B cell (primary cell): ENCODE measurements around the gene HDAC9. TPM values are rescaled to one million over a fixed set of nuclear protein-coding genes. Genes with fewer than 3 reads are reported as not detected.

Source experiments
- ATAC-seq: fragments of 200-7000 bp; cut with Tn5 transposase; one replicate; pipeline ENCODE4 v1.10.0; 2021; ENCODE audit warnings: low read depth, mild to moderate bottlenecking, moderate number of reproducible peaks, moderate library complexity
- CTCF ChIA-PET: fragments of 350-600 bp; sonication (Branson Sonifier 250); formaldehyde crosslinking; loops from one replicate; lab custom pipeline; 2021; ENCODE audit warnings: antibody characterized with exemption, inconsistent platforms; lab: Charles Lee
- POLR2A ChIA-PET: fragments of 350-600 bp; sonication (Branson Sonifier 250); formaldehyde crosslinking; loops from one replicate; lab custom pipeline; 2021; ENCODE audit warnings: antibody characterized with exemption; lab: Charles Lee
- DNase-seq: peaks from one replicate; pipeline ENCODE4 v3.0.0; 2013
- H2AFZ ChIP-seq: 2 replicates; pipeline ENCODE4 v1.6.1; 2012; ENCODE audit warnings: mild to moderate bottlenecking, low read depth, low read length; ENCODE audit not compliant: insufficient read depth, poor library complexity, severe bottlenecking
- H3K27ac ChIP-seq, 2 donors: 1 replicate in 1 of 2; 2 replicates in 1 of 2; pipeline ENCODE4 v1.5.1; 2012 to 2013; ENCODE audit warnings: low read length in 2 of 2, mild to moderate bottlenecking in 2 of 2, moderate library complexity in 1 of 2
- H3K27me3 ChIP-seq, 4 experiments: fragments of 200-600 bp in 1 of 4; sonication (generic) in 1 of 4; replicated peaks in 1 of 4; 1 replicate in 2 of 4; 2 replicates in 2 of 4; pipeline versions ENCODE4 v1.6.1 to v1.7.0; 2013 to 2016; ENCODE audit warnings: low read length in 3 of 4, mild to moderate bottlenecking in 2 of 4, mixed read lengths in 1 of 4, moderate library complexity in 1 of 4; ENCODE audit not compliant: insufficient read depth in 4 of 4, control insufficient read depth in 3 of 4; ENCODE audit errors: control extremely low read depth in 1 of 4
- H3K36me3 ChIP-seq, 2 experiments: replicated peaks in 1 of 2; 1 replicate in 1 of 2; 2 replicates in 1 of 2; pipeline versions ENCODE4 v1.6.1 to v1.7.1; 2013; ENCODE audit warnings: low read length in 1 of 2; ENCODE audit not compliant: insufficient read depth in 2 of 2, control insufficient read depth in 1 of 2; ENCODE audit errors: control extremely low read depth in 1 of 2, extremely low read depth in 1 of 2
- H3K4me1 ChIP-seq, 2 donors: fragments of 200-600 bp in 1 of 2; sonication (generic) in 1 of 2; 1 replicate in 1 of 2; 2 replicates in 1 of 2; pipeline versions ENCODE4 v1.5.1 to v1.6.1; 2013 to 2017; ENCODE audit warnings: low read length in 2 of 2; ENCODE audit not compliant: control insufficient read depth in 2 of 2, insufficient read depth in 2 of 2
- H3K4me2 ChIP-seq: replicated peaks from 2 replicates; pipeline ENCODE3; 2012; ENCODE audit warnings: mild to moderate bottlenecking, low read depth, low read length; ENCODE audit not compliant: poor library complexity, severe bottlenecking
- H3K4me3 ChIP-seq, 5 experiments: fragments of 200-600 bp in 1 of 5; sonication (generic) in 1 of 5; 1 replicate in 3 of 5; 2 replicates in 2 of 5; pipeline versions ENCODE4 v1.5.1 to v1.7.0; 2011 to 2016; ENCODE audit warnings: low read length in 4 of 5, mild to moderate bottlenecking in 4 of 5, low read depth in 2 of 5, control low read depth in 1 of 5, moderate library complexity in 1 of 5; ENCODE audit not compliant: insufficient read depth in 1 of 5; ENCODE audit errors: control extremely low read depth in 1 of 5, extremely low read depth in 1 of 5
- H3K79me2 ChIP-seq: fragments of 200-600 bp; sonication (generic); one replicate; pipeline ENCODE4 v1.6.0; 2016; ENCODE audit warnings: low read length; ENCODE audit not compliant: control insufficient read depth, insufficient read depth
- H3K9ac ChIP-seq: fragments of 200-600 bp; sonication (generic); 2 replicates; pipeline ENCODE4 v1.6.1; 2017; ENCODE audit warnings: mild to moderate bottlenecking, low read length, moderate library complexity
- H3K9me3 ChIP-seq, 3 donors: one replicate each; pipeline versions ENCODE4 v1.6.1 to v1.7.1; 2013; ENCODE audit warnings: low read length in 2 of 3; ENCODE audit not compliant: control insufficient read depth in 2 of 3, insufficient read depth in 1 of 3; ENCODE audit errors: control extremely low read depth in 1 of 3
- H4K20me1 ChIP-seq: 2 replicates; pipeline ENCODE4 v1.6.0; 2012; ENCODE audit warnings: mild to moderate bottlenecking, low read length; ENCODE audit not compliant: insufficient read depth, control insufficient read depth, poor library complexity, severe bottlenecking
- H3K27ac Mint-ChIP-seq: one replicate; pipeline ENCODE4 v1.8.0; 2021; ENCODE audit warnings: mixed read lengths
- H3K27me3 Mint-ChIP-seq: one replicate; pipeline ENCODE4 v1.8.0; 2021; ENCODE audit warnings: mixed read lengths
- H3K4me1 Mint-ChIP-seq: one replicate; pipeline ENCODE4 v1.8.0; 2021; ENCODE audit warnings: mixed read lengths
- H3K4me3 Mint-ChIP-seq: one replicate; pipeline ENCODE4 v1.8.0; 2021; ENCODE audit warnings: mixed read lengths
- H3K9me3 Mint-ChIP-seq: one replicate; pipeline ENCODE4 v1.8.0; 2022; ENCODE audit warnings: mixed read lengths; ENCODE audit not compliant: insufficient read depth
- EZH2 ChIP-seq: IDR thresholded peaks from 2 replicates; pipeline ENCODE4 v1.6.1; 2012; ENCODE audit warnings: borderline replicate concordance, low read depth, mild to moderate bottlenecking, moderate library complexity, low read length; ENCODE audit not compliant: insufficient read depth, poor library complexity, severe bottlenecking
- WGBS: methylation state at CpG from one replicate; pipeline ENCODE4 v1.1.5; 2013; ENCODE audit warnings: missing lambda C conversion rate; ENCODE audit not compliant: insufficient coverage; 5-methylcytosine and 5-hydroxymethylcytosine counted together
- intact Hi-C: fragments of 100-400 bp; cut with micrococcal nuclease; formaldehyde crosslinking; loops from one replicate; pipeline ENCODE4 v1.10.0; 2022
- polyA plus RNA-seq: library from polyadenylated mRNA; depleted of rRNA; stranded (reverse); fragments of >200 nt; gene quantifications from 2 replicates; pipeline ENCODE4 v1.2.3, GENCODE V29; 2012
- total RNA-seq, 2 donors: library from RNA; stranded (reverse); fragments of 120-200 nt in 1 of 2; gene quantifications; 1 replicate in 1 of 2; 2 replicates in 1 of 2; pipeline versions ENCODE4 v1.2.3 to v1.2.4, GENCODE V29; 2013 to 2022
- TF ChIP-seq, protein P1 (sequence below): fragments of 200-600 bp; IDR thresholded peaks from one replicate; pipeline ENCODE4 v1.8.0; 2022; ENCODE audit warnings: antibody characterized with exemption, mild to moderate bottlenecking

Gene HDAC9
- total and polyA plus RNA-seq, 2 donors (not counting 1 experiment from before 2014, with no cell fraction given): 49.1 to 64.8 TPM

DNA sequence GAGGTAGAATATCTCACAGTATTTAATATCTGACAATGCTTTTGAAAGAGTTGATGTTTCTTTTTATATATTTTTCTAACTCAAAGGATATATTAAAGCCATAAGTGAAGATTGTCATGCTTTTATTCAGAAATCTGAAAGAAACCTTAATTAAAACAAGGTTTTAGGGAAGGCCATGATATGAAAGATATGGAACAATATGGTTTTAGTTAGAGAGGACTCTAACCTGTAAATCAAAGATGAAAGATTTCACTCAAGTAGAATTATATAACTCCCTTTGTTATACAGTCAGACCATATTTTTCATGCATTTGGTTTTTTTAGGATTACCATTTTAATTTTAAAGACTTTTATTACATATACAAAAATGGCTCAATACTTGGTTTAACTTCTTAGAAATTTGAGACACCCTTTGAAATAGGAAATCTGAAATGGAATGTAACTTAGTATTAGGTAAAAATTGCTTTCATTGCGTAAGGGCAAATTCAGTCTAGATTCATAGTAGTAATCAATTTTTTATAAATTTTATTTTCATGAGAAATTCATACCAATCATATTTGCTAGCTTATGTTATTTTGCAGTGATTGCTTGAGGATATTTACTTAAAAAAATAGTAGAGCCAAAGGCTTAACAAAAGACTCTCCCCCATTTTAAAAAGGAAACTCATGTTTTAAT, 502.1 kb downstream of the HDAC9 start:
- Mint-ChIP-seq H3K9me3 (no peaks in the 10 kb centered on the region), H3K27ac (no peak overlapping the region), H3K4me1 (no peaks in the 10 kb centered on the region), H3K4me3 (no peak overlapping the region), H3K27me3 (no peaks in the 10 kb centered on the region)
- ChIA-PET CTCF (no interaction called here), POLR2A (no interaction called here)
- WGBS: no CpG with 5 or more reads among the region's 1 CpG
- ATAC-seq (no peak), DNase-seq (no peak)
- H3K27me3 ChIP-seq: no peaks in the 10 kb centered on the region
- no peak overlapping the region for H3K27ac ChIP-seq
- H3K79me2 ChIP-seq: no peaks in the 10 kb centered on the region
- no peaks in the 10 kb centered on the region for H3K9me3 ChIP-seq
- H3K4me2 ChIP-seq: no peak overlapping the region
- TF ChIP-seq, protein P1, sequence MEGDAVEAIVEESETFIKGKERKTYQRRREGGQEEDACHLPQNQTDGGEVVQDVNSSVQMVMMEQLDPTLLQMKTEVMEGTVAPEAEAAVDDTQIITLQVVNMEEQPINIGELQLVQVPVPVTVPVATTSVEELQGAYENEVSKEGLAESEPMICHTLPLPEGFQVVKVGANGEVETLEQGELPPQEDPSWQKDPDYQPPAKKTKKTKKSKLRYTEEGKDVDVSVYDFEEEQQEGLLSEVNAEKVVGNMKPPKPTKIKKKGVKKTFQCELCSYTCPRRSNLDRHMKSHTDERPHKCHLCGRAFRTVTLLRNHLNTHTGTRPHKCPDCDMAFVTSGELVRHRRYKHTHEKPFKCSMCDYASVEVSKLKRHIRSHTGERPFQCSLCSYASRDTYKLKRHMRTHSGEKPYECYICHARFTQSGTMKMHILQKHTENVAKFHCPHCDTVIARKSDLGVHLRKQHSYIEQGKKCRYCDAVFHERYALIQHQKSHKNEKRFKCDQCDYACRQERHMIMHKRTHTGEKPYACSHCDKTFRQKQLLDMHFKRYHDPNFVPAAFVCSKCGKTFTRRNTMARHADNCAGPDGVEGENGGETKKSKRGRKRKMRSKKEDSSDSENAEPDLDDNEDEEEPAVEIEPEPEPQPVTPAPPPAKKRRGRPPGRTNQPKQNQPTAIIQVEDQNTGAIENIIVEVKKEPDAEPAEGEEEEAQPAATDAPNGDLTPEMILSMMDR: no peak
- no peak for TF ChIP-seq EZH2
- H3K4me1 ChIP-seq: no peaks in the 10 kb centered on the region
- no peak overlapping the region for H3K9ac ChIP-seq
- H3K4me3 ChIP-seq: no peak overlapping the region
- intact Hi-C loops: no loop called here
- no peaks in the 10 kb centered on the region for H4K20me1 ChIP-seq
- H2AFZ ChIP-seq: no peak overlapping the region
- H3K36me3 ChIP-seq: peaks cover 0 to 2% of the 10 kb centered on the region in 2 experiments

DNA sequence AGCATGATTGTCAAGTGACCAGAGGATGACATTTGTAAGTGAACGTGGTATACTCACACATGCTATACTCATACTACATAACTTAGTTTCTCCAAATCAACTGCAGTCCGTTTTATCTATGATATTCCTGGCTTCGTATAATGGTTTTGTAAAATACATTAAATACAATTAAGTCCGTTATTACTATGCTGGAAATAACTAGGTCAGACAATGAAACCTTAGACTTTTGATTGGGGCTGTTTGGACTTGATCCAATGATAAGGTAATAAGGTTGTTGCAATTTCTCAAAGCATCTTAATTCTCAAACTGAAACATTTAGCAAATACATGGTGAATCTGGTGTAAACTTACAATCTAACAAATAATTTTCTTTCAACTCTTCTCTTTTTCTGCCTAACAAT, 504.9 kb downstream of the HDAC9 start:
- H3K9ac ChIP-seq: no peak overlapping the region
- H3K9me3 ChIP-seq: no peaks in the 10 kb centered on the region
- Mint-ChIP-seq H3K27me3 (no peaks in the 10 kb centered on the region), H3K4me1 (no peaks in the 10 kb centered on the region), H3K27ac (no peak overlapping the region), H3K4me3 (no peak overlapping the region), H3K9me3 (no peaks in the 10 kb centered on the region)
- H3K27ac ChIP-seq: no peak overlapping the region
- ATAC-seq (no peak), DNase-seq (no peak)
- H3K4me1 ChIP-seq: no peaks in the 10 kb centered on the region
- no peak for TF ChIP-seq EZH2
- intact Hi-C loops: no loop called here
- WGBS: no CpG with 5 or more reads among the region's 4 CpGs
- H2AFZ ChIP-seq: no peak overlapping the region
- ChIA-PET CTCF (no interaction called here), POLR2A (no interaction called here)
- H3K36me3 ChIP-seq: peaks cover 0 to 2% of the 10 kb centered on the region in 2 experiments
- no peaks in the 10 kb centered on the region for H3K27me3 ChIP-seq
- no peaks in the 10 kb centered on the region for H3K79me2 ChIP-seq
- no peak overlapping the region for H3K4me2 ChIP-seq
- H3K4me3 ChIP-seq: no peak overlapping the region
- no peaks in the 10 kb centered on the region for H4K20me1 ChIP-seq
